ENCODE results near the gene PTCSC3.

Gene PTCSC3

GRCh38 chr14:36097356-36097755 is 79.2 kb downstream of the PTCSC3 start:
- ChIA-PET CTCF (interaction anchor here (0.6 to 2.0 kb wide), 3 partner anchors 10 to 79 kb away, joined by 3 to 4 read pairs (median 4); no protein-coding TSS in a partner anchor), POLR2A (no interaction called here)
- no peak for TF ChIP-seq CTCF (IDR thresholded peaks at IDR 0.05; ENCODE audit: control extremely low read depth, extremely low read depth, low read depth, missing control alignments)
- DNase-seq (ENCODE audit: extremely low spot score) = no peak

- CTCF ChIA-PET = interaction anchor here (0.7 to 2.0 kb wide), 2 partner anchors 8 to 9 kb away, joined by 3 to 4 read pairs; no protein-coding TSS in a partner anchor
- no peak for DNase-seq (ENCODE audit: extremely low spot score)
- TF ChIP-seq CTCF (IDR thresholded peaks at IDR 0.05; ENCODE audit: control extremely low read depth, extremely low read depth, low read depth, missing control alignments) = no peak
- POLR2A ChIA-PET = no interaction called here
Measured at GRCh38 chr14:36096090-36096489, 80.4 kb downstream of the PTCSC3 start.

- DNase-seq (ENCODE audit: extremely low spot score) = no peak
- ChIA-PET CTCF (no interaction called here), POLR2A (no interaction called here)
- no peak for TF ChIP-seq CTCF (IDR thresholded peaks at IDR 0.05; ENCODE audit: control extremely low read depth, extremely low read depth, low read depth, missing control alignments)
Measured at GRCh38 chr14:36094963-36095362, 81.6 kb downstream of the PTCSC3 start.

GRCh38 chr14:36091096-36091495 is 85.4 kb downstream of the PTCSC3 start:
- ChIA-PET POLR2A (no interaction called here), CTCF (interaction anchor here (1.2 to 2.8 kb wide), 5 partner anchors 9 to 26 kb away, joined by 3 to 13 read pairs (median 3); no protein-coding TSS in a partner anchor)
- TF ChIP-seq CTCF (IDR thresholded peaks at IDR 0.05; ENCODE audit: control extremely low read depth, extremely low read depth, low read depth, missing control alignments) = no peak
- no peak for DNase-seq (ENCODE audit: extremely low spot score)

- ChIA-PET CTCF (interaction anchor here (1.0 to 2.5 kb wide), 2 partner anchors 9 to 17 kb away, joined by 4 to 10 read pairs; no protein-coding TSS in a partner anchor), POLR2A (no interaction called here)
- DNase-seq (ENCODE audit: extremely low spot score) = no peak
- TF ChIP-seq CTCF (IDR thresholded peaks at IDR 0.05; ENCODE audit: control extremely low read depth, extremely low read depth, low read depth, missing control alignments) = no peak
Measured at GRCh38 chr14:36087411-36087810, 89.1 kb downstream of the PTCSC3 start.

- DNase-seq (ENCODE audit: extremely low spot score) = no peak
- no peak for TF ChIP-seq CTCF (IDR thresholded peaks at IDR 0.05; ENCODE audit: control extremely low read depth, extremely low read depth, low read depth, missing control alignments)
- CTCF ChIA-PET = interaction anchor here (1.5 kb wide), 1 partner anchor 18 kb away, joined by 5 read pairs; no protein-coding TSS in a partner anchor
- POLR2A ChIA-PET = no interaction called here
Measured at GRCh38 chr14:36086629-36087395, 89.7 kb downstream of the PTCSC3 start.
